T-helper 17 cell (primary cell): Measurements from ENCODE around the gene ADGRF4. TPM values are rescaled to one million over a fixed set of nuclear protein-coding genes. Genes with fewer than 3 reads are reported as not detected.

ENCODE experiments used
- ATAC-seq: fragments of 150-1000 bp; cut with Tn5 transposase; 2 replicates; pipeline ENCODE4 v1.10.0; 2021; ENCODE audit warnings: mild to moderate bottlenecking, moderate library complexity
- DNase-seq, 3 donors: peaks; one replicate each; pipeline versions ENCODE4 v3.0.0 to v3.0.0-alpha.2; 2020 to 2021
- H3K9me3 ChIP-seq: one replicate; pipeline ENCODE4 v1.7.0; 2013; ENCODE audit warnings: low read length, mild to moderate bottlenecking; ENCODE audit not compliant: control insufficient read depth, poor library complexity, severe bottlenecking
- H3K27ac Mint-ChIP-seq: one replicate; pipeline ENCODE4 v1.8.0; 2022; ENCODE audit warnings: mild to moderate bottlenecking, moderate library complexity, mixed read lengths
- H3K27me3 Mint-ChIP-seq: one replicate; pipeline ENCODE4 v1.8.0; 2022; ENCODE audit warnings: mixed read lengths
- H3K36me3 Mint-ChIP-seq: one replicate; pipeline ENCODE4 v1.8.0; 2022; ENCODE audit warnings: low read depth, mixed read lengths
- H3K4me1 Mint-ChIP-seq: one replicate; pipeline ENCODE4 v1.8.0; 2022; ENCODE audit warnings: mild to moderate bottlenecking, mixed read lengths
- H3K4me3 Mint-ChIP-seq: one replicate; pipeline ENCODE4 v1.8.0; 2022; ENCODE audit warnings: mild to moderate bottlenecking, moderate library complexity, mixed read lengths
- total RNA-seq, 4 donors: library from RNA in 2 of 4; stranded (reverse) in 2 of 4; gene quantifications; one replicate each; pipeline ENCODE4 v1.2.3 and lab custom pipeline; 2022 to 2026

Gene ADGRF4
- total RNA-seq, 2 donors from 2014 or later: not detected

DNA sequence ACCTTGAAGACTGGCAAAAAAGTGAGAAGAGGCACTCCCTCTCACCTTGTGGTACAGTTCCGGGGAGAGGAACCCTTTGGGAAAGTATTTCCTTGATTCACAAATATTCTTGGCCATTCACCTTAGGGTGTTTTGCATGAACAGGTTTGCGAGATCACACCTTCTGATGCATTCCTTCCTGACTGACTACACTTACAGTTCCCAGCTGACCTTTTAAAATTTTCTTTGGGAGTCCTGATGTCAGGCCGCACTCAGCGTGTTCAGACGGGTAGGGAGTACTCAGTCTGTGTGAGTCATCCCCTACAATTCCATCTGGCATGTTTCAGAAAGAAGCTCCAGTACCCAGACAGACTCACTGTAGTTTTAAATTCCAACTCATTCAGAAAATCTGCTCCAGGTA is 1.7 kb downstream of the ADGRF4 start:
- H3K9me3 ChIP-seq: no peaks in the 10 kb centered on the region
- ATAC-seq (no peak), DNase-seq (no peak)
- H3K27ac Mint-ChIP-seq: no peak overlapping the region
- no peaks in the 10 kb centered on the region for H3K27me3 Mint-ChIP-seq
- H3K4me3 Mint-ChIP-seq: no peak overlapping the region
- no peaks in the 10 kb centered on the region for H3K36me3 Mint-ChIP-seq
- H3K4me1 Mint-ChIP-seq: peaks cover 2% of the 10 kb centered on the region

DNA sequence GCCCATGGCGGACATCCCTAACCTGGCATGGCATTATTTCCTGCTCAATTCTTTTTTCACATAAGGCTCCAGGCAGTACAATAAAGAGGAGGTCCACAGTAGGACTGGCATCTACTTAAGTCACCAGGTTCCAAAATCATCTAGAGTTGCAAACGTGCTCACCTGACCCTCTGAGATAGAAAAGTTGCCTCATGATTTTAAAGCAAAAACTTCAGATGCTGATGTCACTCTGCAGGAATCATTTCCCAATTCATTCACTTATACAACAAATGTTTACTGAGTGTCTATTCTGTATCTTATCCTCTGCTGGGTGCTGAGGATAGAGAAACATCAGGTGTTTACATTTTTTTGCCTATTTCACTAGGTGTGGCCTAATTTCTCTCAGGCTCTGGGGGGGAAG is 2.2 kb downstream of the ADGRF4 start:
- no peak for DNase-seq
- Mint-ChIP-seq H3K4me1 (peaks cover 2% of the 10 kb centered on the region), H3K36me3 (peaks cover 3% of the 10 kb centered on the region), H3K27me3 (no peaks in the 10 kb centered on the region), H3K27ac (no peak overlapping the region), H3K4me3 (no peak overlapping the region)
- no peak for ATAC-seq
- H3K9me3 ChIP-seq: no peaks in the 10 kb centered on the region

DNA sequence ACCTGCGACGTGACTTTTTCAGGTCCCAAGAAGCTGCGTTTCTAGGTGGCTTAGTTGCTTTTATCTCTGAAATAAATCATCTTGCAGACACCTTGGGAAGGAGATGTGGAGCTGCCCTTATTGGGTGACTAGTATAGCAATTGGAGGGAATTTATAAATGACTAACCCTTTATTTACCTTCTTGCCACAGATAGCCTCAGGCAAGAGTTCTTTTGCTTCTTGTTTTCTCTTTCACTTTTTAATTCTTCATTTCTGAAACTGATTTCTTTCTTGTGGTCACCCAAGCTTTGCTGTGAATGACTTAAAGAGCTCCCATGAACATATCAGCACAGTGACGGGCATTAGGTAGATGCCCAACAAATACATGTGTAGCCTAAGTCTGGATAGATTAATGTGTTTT is 3.0 kb downstream of the ADGRF4 start:
- ATAC-seq: no peak
- DNase-seq: no peak
- H3K36me3 Mint-ChIP-seq: peaks cover 3% of the 10 kb centered on the region
- H3K4me3 Mint-ChIP-seq: no peak overlapping the region
- H3K27me3 Mint-ChIP-seq: peaks cover 6% of the 10 kb centered on the region
- no peak overlapping the region for H3K27ac Mint-ChIP-seq
- peaks cover 2% of the 10 kb centered on the region for H3K4me1 Mint-ChIP-seq
- H3K9me3 ChIP-seq: no peaks in the 10 kb centered on the region

DNA sequence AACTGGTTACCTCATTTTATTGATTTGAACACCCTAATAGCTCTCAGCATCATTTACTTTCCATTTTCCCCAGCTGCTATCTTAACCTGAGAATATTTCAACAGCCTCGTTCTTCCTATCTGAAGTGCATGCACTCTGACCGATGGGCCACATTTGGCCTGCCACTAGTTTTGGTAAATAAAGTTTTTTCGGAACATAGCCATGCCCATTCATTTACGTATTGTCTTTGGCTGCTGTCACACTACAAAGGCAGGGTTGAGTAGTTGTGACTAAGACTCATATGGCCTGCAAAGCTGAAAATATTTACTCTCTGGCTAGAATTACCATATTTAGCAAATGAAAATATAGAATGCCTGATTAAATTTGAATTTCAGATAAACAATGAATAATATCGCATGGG is 10.8 kb downstream of the ADGRF4 start:
- Mint-ChIP-seq H3K27ac (no peak overlapping the region), H3K4me1 (peaks cover 4% of the 10 kb centered on the region), H3K4me3 (no peak overlapping the region), H3K36me3 (peaks cover 3% of the 10 kb centered on the region), H3K27me3 (peaks cover 50% of the 10 kb centered on the region)
- no peaks in the 10 kb centered on the region for H3K9me3 ChIP-seq
- no peak for DNase-seq
- ATAC-seq: no peak

DNA sequence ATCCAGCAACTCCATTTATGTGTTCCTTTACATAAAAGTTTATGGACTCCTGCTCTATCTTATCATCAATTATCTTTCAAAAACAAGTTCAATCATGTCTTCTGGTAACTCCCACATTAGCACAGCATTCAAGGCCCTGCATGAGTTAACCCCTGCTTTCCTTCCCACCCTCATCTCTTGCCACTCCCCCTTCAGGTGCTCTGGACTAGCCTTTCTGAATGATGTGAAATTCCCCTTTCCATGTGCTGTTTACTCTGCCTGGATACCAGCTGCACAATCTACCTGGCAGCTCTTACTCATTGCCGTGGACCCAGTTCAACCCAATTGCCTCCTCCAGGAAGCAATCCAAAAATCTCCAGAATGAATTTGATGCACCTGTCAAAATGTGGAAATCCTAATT is 11.9 kb downstream of the ADGRF4 start:
- Mint-ChIP-seq H3K4me1 (peaks cover 4% of the 10 kb centered on the region), H3K4me3 (no peak overlapping the region)
- no peak for ATAC-seq

DNA sequence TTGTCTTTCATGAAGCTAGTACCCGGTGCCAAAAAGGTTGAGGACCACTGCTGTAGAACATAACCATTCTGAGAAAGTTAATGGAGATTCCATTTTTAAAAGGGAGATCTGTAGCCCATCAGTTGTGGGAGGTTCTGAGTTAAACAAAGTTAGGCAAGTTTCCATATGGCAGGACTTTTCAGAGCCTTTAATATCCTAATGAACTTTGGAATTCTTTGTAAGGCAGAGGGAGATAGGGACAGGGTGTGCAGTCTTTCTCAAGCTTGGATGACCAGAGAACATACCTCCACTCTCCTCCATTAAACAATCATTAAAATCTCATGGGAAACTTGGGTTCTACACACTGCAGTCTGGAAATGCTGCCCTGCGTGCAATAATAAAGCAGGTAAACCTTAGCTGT is 14.8 kb downstream of the ADGRF4 start:
- H3K9me3 ChIP-seq: no peaks in the 10 kb centered on the region
- Mint-ChIP-seq H3K4me3 (no peak overlapping the region), H3K4me1 (peaks cover 2% of the 10 kb centered on the region), H3K27ac (no peak overlapping the region), H3K27me3 (peaks cover 38% of the 10 kb centered on the region), H3K36me3 (no peaks in the 10 kb centered on the region)
- ATAC-seq (no peak), DNase-seq (no peak)

More for the DNA sequence above, 11.9 kb downstream of the ADGRF4 start:
- Mint-ChIP-seq H3K27me3 (peaks cover 51% of the 10 kb centered on the region), H3K36me3 (peaks cover 2% of the 10 kb centered on the region), H3K27ac (no peak overlapping the region)
- no peaks in the 10 kb centered on the region for H3K9me3 ChIP-seq
- no peak for DNase-seq

DNA sequence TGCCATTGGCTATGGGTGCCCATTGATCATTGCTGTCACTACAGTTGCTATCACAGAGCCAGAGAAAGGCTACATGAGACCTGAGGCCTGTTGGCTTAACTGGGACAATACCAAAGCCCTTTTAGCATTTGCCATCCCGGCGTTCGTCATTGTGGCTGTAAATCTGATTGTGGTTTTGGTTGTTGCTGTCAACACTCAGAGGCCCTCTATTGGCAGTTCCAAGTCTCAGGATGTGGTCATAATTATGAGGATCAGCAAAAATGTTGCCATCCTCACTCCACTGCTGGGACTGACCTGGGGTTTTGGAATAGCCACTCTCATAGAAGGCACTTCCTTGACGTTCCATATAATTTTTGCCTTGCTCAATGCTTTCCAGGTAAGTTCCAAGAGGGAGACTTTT is 16.4 kb downstream of the ADGRF4 start:
- ATAC-seq (no peak), DNase-seq (no peak)
- Mint-ChIP-seq H3K4me1 (no peaks in the 10 kb centered on the region), H3K4me3 (no peak overlapping the region), H3K36me3 (no peaks in the 10 kb centered on the region), H3K27ac (no peak overlapping the region), H3K27me3 (peaks cover 33% of the 10 kb centered on the region)
- no peaks in the 10 kb centered on the region for H3K9me3 ChIP-seq

DNA sequence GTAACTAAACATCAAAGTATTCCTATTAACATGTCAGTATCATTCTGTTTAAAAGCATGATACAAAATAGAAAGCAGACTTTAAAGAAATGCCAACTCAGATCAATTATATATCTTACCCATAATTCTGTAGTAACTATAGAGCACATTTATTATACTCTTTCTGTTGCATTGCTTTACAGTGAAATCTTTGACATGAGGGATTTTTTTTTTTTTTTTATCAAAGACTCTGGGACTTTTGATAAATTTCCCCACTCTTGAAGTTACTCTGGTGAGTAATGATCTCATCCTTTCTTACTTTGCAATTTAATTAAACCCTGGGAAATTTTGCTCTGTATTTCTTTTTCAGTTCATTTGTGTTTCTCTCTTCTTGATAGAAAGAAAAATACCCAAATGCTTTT is 17.4 kb downstream of the ADGRF4 start:
- H3K9me3 ChIP-seq: no peaks in the 10 kb centered on the region
- Mint-ChIP-seq H3K27ac (no peak overlapping the region), H3K36me3 (no peaks in the 10 kb centered on the region), H3K4me3 (no peak overlapping the region), H3K4me1 (no peaks in the 10 kb centered on the region), H3K27me3 (peaks cover 26% of the 10 kb centered on the region)
- ATAC-seq: no peak
- no peak for DNase-seq

DNA sequence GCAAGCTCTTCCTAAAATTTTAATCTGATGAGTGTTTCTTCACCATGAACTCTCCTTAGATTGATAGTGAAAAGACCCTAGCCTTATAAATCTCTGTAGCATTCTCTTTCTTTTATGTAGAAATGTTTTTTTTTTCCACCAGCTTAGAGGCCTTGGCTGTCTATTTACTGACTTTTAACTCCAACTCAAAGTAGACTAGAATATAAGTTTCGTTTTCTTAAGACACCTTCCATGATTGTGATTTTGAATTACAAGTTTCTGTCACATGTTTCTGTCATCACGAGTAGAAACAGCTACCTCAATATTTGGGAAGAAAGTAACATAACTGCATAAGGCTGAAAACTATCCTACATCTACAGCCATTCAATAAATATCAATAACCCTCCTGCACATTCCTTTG is 17.8 kb downstream of the ADGRF4 start:
- H3K4me3 Mint-ChIP-seq: no peak overlapping the region
- H3K27ac Mint-ChIP-seq: no peak overlapping the region
- no peaks in the 10 kb centered on the region for H3K4me1 Mint-ChIP-seq
- ATAC-seq (no peak), DNase-seq (no peak)
- no peaks in the 10 kb centered on the region for H3K9me3 ChIP-seq
- H3K36me3 Mint-ChIP-seq: no peaks in the 10 kb centered on the region
- H3K27me3 Mint-ChIP-seq: peaks cover 22% of the 10 kb centered on the region

DNA sequence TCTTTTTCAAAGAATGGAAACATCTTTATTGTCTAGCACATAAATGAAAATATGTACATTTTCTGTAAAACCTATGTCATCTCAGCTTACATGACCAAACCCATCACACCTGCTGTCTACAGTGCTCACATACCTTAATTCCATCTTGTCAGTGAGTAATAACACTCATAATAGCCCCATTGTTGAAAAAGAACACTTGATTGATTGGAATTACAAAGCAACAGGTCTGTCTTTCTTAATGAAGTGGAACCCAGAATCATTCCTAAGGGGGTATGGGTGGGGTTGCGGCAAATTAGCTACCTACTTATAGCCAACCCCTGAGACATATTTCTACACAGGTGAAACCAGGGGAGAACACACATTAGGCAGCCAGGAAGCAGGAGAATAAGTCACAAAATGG is 20.2 kb downstream of the ADGRF4 start:
- H3K9me3 ChIP-seq: no peaks in the 10 kb centered on the region
- Mint-ChIP-seq H3K4me1 (no peaks in the 10 kb centered on the region), H3K27me3 (peaks cover 6% of the 10 kb centered on the region), H3K36me3 (no peaks in the 10 kb centered on the region), H3K4me3 (no peak overlapping the region), H3K27ac (no peak overlapping the region)
- DNase-seq (no peak), ATAC-seq (no peak)

DNA sequence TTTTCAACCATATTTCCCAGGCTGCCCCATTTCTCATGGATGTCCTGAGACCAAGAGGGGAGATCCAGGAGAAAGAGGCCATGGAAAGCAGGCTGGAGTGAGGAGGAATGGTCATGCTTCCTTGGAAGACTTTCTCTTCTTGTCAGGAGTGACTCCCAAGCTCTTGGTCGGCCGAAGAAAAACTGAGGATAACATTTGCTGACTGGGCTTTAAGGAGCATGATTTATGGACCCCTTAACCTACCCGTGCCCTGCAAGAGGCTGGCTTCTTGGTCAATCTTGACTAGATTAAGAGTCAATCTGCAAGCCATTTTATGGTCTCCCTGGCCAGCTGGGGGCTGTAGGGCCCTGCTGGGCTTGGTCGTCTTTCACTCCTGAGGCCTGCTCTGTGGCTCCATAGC is 22.8 kb downstream of the ADGRF4 start:
- H3K36me3 Mint-ChIP-seq: no peaks in the 10 kb centered on the region
- no peak overlapping the region for H3K4me3 Mint-ChIP-seq
- no peaks in the 10 kb centered on the region for H3K27me3 Mint-ChIP-seq
- no peaks in the 10 kb centered on the region for H3K4me1 Mint-ChIP-seq
- DNase-seq: no peak
- H3K9me3 ChIP-seq: no peaks in the 10 kb centered on the region
- no peak for ATAC-seq
- H3K27ac Mint-ChIP-seq: no peak overlapping the region

DNA sequence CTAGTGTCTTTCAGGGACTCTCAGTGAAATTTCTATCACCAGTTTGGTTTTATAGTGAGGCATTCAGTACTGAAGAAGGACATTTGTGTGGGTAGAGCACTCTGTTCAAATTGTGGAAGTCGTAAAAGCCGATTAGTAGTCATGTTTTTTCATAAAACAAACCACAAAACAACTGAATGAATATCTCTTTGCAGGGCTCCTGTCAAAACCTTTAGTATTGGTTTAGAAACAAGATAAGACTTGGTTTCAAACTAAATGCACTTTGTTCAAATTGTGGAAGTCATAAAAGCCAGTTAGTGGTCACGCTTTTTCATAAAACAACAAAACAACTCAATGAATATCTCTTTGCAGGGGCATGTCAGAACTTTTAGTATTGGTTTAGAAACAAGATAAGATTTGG is 23.8 kb downstream of the ADGRF4 start:
- no peak overlapping the region for H3K4me3 Mint-ChIP-seq
- DNase-seq (no peak), ATAC-seq (no peak)
- H3K27ac Mint-ChIP-seq: no peak overlapping the region
- H3K27me3 Mint-ChIP-seq: no peaks in the 10 kb centered on the region
- no peaks in the 10 kb centered on the region for H3K36me3 Mint-ChIP-seq
- H3K4me1 Mint-ChIP-seq: no peaks in the 10 kb centered on the region
- no peaks in the 10 kb centered on the region for H3K9me3 ChIP-seq

DNA sequence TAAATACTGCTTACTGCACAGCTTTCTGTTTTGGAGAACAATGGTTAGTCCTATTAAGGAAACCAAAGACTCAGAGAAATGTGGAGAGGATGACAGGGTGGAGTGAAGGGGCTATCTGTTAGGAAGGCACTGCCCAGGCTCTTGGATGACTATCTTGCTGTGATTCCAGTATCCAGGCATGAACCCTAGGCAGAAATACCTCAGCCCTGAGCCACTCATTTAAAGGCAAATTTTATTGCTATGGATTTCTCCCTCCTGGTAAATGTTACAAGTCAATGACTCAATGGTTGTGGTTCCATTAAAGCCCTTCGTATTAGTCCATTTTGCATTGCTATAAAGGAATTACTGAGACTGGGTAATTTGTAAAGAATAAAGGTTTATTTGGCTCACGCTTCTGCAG is 25.9 kb downstream of the ADGRF4 start:
- no peaks in the 10 kb centered on the region for H3K9me3 ChIP-seq
- Mint-ChIP-seq H3K27me3 (no peaks in the 10 kb centered on the region), H3K4me1 (no peaks in the 10 kb centered on the region), H3K27ac (no peak overlapping the region), H3K4me3 (no peak overlapping the region), H3K36me3 (no peaks in the 10 kb centered on the region)
- DNase-seq (no peak), ATAC-seq (no peak)

DNA sequence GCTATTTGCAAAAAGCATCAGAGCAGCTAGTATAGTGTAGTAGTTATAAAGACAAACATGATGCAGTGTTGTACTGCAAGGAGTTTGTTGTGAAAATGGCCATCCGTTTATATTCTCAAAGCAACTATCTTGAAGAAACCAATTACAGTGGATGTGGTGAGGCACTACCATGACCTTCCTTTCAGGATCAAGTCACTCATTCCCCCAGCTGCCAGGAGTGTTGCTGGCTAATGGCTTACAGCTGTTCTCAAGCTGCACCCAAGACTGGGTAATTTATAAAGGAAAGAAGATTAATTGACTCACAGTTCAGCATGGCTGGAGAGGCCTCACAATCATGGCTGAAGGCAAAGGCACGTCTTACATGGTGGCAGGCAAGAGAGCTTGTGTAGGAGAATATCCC is 29.0 kb downstream of the ADGRF4 start:
- H3K27me3 Mint-ChIP-seq: no peaks in the 10 kb centered on the region
- no peak for DNase-seq
- H3K27ac Mint-ChIP-seq: no peak overlapping the region
- H3K9me3 ChIP-seq: no peaks in the 10 kb centered on the region
- no peak overlapping the region for H3K4me3 Mint-ChIP-seq
- no peaks in the 10 kb centered on the region for H3K4me1 Mint-ChIP-seq
- ATAC-seq: no peak
- H3K36me3 Mint-ChIP-seq: no peaks in the 10 kb centered on the region

DNA sequence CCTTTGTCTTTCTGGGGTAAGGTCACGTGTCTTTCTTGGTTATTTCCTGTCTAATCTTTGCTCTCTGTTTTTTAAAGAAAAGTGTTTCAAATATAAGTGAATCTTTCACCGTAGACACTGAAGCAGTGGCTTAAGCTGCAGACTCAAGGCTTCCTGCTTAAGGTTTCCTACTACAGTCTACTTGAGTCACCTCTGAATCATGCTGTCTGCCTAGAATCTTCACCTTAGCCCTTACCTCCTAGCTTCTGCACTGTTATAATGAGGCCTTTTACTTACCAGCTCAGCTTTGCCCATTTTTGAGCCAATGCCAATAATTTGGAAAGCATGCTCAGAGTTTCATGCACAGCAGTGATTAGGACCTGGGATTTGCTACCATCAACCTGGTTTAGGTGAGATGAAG is 30.6 kb downstream of the ADGRF4 start:
- peaks cover 11% of the 10 kb centered on the region for H3K27me3 Mint-ChIP-seq
- no peaks in the 10 kb centered on the region for H3K9me3 ChIP-seq
- no peak overlapping the region for H3K27ac Mint-ChIP-seq
- H3K4me3 Mint-ChIP-seq: no peak overlapping the region
- no peaks in the 10 kb centered on the region for H3K36me3 Mint-ChIP-seq
- DNase-seq: no peak
- no peak for ATAC-seq
- peaks cover 2% of the 10 kb centered on the region for H3K4me1 Mint-ChIP-seq
